HG03097 (cell line): ENCODE data around the gene ZNRD2.
A peak's percentile ranks its signal among the peaks of the same experiment; 100 is the strongest.

ENCODE experiments used
- ATAC-seq: cut with Tn5 transposase; IDR thresholded peaks from one replicate; pipeline ENCODE4 v1.9.1; 2021; ENCODE audit not compliant: unreplicated experiment, low FRiP score

The ZNRD2 gene

DNA sequence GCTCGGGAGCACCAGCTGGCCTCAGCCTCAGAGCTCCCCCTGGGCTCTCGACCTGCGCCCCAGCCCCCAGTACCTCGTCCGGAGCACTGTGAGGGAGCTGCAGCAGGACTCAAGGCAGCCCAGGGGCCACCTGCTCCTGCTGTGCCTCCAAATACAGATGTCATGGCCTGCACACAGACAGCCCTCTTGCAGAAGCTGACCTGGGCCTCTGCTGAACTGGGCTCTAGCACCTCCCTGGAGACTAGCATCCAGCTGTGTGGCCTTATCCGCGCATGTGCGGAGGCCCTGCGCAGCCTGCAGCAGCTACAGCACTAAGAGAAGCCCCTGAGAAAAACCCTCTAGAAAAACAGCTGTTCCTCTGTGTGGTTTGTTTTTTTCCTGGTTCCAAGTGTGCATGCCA, 1.1 kb downstream of the ZNRD2 start:
- ATAC-seq: no peak

- ATAC-seq: no peak
These were observed 1.7 kb downstream of the ZNRD2 start for GRCh38 chr11:65571940-65572339.

DNA sequence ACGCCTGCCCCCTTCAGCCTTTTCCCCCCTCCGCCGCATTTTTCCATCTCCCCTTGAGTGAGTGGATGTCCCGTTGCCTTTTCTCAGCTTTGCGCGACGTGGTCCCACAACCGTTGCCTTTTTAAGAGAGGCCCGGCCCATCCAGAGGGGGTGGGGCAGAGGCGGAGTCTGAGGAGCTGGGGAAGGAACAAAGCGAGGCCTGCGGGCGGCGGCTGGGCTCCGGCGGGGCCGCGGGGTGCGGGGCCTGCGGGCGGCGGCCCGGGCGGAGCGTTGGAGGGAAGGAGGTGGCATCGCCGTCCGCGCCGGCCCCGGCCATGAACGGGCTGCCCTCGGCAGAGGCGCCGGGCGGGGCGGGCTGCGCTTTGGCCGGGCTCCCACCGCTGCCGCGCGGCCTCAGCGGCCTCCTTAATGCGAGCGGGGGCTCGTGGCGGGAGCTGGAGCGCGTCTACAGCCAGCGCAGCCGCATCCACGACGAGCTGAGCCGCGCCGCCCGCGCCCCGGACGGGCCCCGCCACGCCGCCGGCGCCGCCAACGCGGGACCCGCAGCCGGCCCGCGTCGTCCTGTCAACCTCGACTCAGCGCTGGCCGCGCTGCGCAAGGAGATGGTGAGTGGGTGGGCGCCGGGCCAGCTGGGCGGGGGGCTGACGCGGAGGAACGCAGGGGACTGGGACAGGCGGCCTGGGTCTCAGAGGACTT, 2.2 kb downstream of the ZNRD2 start, which contains the start of gene FAM89B:
TSS of gene FAM89B (plus strand) at position 183 of the 696 bp plus-strand sequence. CDS start at position 315, 132 bp downstream.
- ATAC-seq: no peak

DNA sequence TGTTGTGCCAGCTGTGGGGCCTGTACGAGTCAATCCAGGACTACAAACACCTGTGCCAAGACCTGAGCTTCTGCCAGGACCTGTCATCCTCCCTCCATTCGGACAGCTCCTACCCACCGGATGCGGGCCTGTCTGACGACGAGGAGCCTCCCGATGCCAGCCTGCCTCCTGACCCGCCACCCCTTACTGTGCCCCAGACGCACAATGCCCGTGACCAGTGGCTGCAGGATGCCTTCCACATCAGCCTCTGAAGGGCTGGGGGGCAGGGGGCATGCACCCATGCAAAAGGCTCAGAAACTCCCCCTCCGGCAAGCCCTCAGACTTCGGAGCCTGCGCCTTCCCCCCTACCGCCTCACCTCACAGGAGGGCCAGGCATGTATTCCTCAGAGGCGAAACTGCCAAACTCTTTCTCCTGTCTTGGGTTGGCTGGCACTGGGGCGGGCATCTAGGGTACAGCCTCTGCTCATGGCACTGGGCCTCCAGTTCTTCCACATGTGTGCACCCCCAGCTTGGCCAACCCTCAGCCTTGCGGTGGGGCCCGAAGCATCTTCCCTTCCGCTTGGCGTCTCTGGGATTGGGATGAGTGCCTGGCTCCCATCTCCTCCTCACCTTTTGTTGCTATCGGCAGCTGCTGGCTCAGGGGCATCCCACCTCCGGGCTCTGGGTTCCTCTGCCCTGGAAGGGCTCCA, 3.3 kb downstream of the ZNRD2 start:
- no peak for ATAC-seq

GRCh38 chr11:65574109-65574810, 4.0 kb downstream of the ZNRD2 start:
- peak; percentile 42 for ATAC-seq

DNA sequence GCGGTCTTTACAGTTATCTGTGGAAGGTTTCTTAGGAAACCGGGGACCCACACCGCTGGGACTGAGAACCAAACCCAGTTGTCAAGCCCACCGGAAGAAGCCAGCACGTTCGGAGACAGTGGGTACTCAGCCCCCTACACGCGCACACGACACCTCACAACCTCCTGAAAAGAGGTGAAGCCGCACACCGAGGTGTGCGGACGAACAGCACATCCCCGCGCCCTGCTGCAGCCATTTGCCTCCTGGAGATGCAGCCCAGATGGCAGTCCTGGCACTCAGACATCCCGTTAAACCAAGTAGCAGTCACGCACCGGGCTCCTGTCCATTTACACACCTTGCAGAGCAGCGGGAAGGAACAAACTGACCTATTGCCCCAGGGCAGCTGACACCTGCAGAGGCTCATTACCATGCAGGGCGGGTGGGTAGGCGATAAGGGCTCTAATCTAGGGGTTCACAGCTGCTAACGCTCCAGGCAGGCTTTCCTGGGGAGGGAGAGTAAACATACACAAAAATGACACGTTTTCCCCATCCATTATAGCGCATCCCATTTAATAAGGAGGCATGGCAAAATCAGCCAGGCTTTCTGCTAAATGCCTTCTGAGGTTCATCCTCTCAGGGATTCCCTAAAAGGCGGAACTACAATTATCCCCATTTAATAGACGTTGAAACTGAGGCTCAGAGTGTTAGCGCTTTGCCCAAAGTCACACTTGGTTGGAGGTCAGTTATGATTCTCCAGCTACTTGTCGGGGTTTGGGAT, 4.7 kb downstream of the ZNRD2 start:
- ATAC-seq: no peak

GRCh38 chr11:65575568-65576231, 5.4 kb downstream of the ZNRD2 start, which contains the start of gene EHBP1L1:
Gene EHBP1L1 (plus strand): TSS chr11:65576053. CDS start chr11:65576303, 250 bp downstream.
- no peak for ATAC-seq

DNA sequence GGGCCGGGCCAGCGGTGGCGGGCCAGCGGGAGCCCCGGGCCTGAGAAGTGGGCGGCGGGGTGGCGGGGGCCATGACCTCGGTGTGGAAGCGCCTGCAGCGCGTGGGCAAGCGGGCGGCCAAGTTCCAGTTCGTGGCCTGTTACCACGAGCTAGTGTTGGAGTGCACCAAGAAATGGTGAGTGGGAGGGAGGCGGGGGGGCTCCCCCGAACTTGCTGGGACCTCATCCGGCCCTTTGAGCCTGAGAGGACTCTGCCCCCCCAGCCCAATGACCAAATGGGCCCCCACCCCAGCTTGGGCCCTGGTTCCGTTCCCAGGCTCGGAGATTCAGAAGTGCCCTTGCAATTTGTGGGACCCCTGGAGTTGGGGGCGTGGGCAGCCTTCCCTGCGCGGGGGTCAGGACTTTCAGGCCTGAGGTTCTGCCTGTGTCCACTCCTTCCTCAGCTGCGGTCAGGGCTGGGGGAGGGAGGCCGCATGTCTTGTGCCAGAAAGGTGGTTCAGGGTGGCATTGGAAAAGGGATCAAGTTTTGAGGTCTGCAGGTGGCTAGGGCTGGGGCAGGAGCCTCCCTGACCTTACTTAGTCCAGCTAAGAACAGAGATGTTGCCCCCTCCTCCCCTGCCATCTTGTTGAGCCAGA, 6.1 kb downstream of the ZNRD2 start:
- ATAC-seq: no peak

GRCh38 chr11:65576867-65577755, 6.8 kb downstream of the ZNRD2 start:
- no peak for ATAC-seq

GRCh38 chr11:65577756-65578109, 7.5 kb downstream of the ZNRD2 start:
- no peak for ATAC-seq

DNA sequence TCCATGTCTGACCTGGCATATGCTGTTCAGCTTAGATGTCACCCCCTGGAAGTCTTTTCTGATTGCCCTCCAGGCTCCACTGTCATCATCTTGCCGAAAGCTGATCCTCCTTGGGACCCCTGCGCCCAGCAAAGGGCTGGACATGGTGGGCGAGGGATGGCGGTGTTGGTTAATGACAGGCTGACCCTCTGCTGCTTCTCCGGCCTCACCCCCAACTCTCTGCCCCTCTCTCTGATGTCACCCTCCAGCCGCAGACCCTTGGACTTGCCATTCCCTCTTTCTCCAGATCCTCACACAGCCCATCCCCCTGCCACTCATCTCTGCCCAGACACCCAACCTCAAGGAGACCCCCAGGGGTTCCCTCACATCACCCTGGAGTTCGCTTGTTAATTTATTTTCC, 7.9 kb downstream of the ZNRD2 start:
- ATAC-seq: no peak

- ATAC-seq: no peak
These were observed 8.4 kb downstream of the ZNRD2 start for GRCh38 chr11:65578667-65579066.

DNA sequence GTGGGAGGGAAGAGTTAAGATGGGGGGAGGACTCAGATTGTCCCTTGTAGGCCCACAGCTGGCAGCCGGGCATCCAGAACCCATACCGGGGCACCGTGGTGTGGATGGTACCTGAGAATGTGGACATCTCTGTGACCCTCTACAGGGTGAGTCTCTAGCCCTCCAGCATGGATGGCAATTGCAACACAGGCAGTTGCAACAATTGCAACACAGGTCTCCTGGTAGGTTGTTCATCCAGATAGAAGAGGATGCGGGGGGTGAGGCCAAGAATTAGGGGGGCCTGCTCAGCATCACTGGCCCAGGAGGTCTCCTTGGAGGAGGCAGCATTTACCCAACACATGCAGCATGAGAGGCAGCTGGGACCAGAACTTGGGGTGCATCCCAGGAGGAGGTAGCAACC, 9.0 kb downstream of the ZNRD2 start:
- ATAC-seq: no peak

GRCh38 chr11:65580031-65580692, 9.9 kb downstream of the ZNRD2 start:
- no peak for ATAC-seq

DNA sequence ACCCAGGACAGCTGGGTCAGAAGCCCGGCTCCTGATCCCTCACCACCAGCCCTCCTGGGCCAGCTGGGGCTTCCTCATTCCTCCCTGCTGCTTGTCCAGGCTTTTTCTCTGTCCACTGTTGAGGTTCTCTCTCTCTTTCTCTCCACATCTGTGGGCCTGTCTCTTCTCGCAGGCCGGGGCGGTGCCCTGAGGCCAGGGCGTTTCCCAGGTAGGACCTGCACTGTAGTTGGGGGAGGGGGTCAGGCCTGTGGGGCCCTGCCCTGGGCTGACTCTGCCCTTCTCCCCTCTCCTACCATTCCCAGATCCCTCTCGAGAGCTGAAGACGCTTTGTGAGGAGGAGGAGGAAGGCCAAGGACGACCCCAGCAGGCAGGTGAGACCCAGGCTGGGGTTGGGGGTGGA, 10.5 kb downstream of the ZNRD2 start:
- ATAC-seq: no peak

GRCh38 chr11:65581928-65582327, 11.7 kb downstream of the ZNRD2 start:
- no peak for ATAC-seq

DNA sequence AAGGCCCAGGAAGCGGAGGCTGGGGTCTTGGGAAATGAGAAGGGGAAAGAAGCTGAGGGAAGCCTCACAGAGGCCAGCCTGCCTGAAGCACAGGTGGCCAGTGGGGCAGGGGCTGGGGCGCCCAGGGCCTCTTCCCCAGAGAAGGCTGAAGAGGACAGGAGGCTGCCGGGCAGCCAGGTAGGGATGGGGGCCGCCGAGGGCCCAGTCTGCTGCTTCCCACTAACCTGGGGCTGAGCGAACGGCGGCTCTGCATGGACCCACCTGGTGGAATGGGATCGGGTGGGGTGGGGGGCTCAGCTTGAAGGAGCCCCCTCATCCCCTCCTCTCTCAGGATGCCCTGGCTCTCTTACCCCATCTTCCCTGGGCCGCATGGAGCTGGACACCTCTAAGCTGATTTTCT, 13.3 kb downstream of the ZNRD2 start:
- no peak for ATAC-seq

- no peak for ATAC-seq
These were observed 13.8 kb downstream of the ZNRD2 start for GRCh38 chr11:65584106-65584505.
